Cardiac ventricle fibroblast (primary cell): ENCODE results near the gene SPDYE6. TPM values are rescaled to one million over a fixed set of nuclear protein-coding genes. Genes with fewer than 3 reads are reported as not detected.

ENCODE experiments used
- total RNA-seq: library from RNA; depleted of rRNA; stranded (reverse); fragments of >200 nt; gene quantifications from 2 replicates; pipeline ENCODE4 v1.2.3, GENCODE V29; 2015

Gene SPDYE6, protein sequence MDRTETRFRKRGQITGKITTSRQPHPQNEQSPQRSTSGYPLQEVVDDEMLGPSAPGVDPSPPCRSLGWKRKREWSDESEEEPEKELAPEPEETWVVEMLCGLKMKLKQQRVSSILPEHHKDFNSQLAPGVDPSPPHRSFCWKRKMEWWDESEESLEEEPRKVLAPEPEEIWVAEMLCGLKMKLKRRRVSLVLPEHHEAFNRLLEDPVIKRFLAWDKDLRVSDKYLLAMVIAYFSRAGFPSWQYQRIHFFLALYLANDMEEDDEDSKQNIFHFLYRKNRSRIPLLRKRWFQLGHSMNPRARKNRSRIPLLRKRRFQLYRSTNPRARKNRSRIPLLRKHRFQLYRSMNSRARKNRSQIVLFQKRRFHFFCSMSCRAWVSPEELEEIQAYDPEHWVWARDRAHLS
- total RNA-seq = not detected in 2 replicates

GRCh38 chr7:102356344-102356743 lies at the start of gene SPDYE6:
Gene SPDYE6, minus strand, starts transcription at chr7:102356444. Its CDS starts 421 bp downstream, at chr7:102356023.

GRCh38 chr7:102395873-102396709 lies 39.8 kb upstream of the SPDYE6 start, which contains the start of gene PRKRIP1:
Gene PRKRIP1, plus strand, starts transcription at chr7:102396363. Its CDS starts 49 bp downstream, at chr7:102396412.

Other genes with a start within 250 kb of the SPDYE6 start
- 4.6 and 6.7 TPM in 2 replicates for gene SH2B2, start 69.6 kb downstream of the SPDYE6 start, total RNA-seq
- gene PRKRIP1, start 39.9 kb upstream of the SPDYE6 start, total RNA-seq = 9.4 and 15.3 TPM in 2 replicates
- gene ORAI2, start 77.1 kb upstream of the SPDYE6 start, total RNA-seq = 27.7 and 42.7 TPM in 2 replicates
- gene ALKBH4, start 108.4 kb upstream of the SPDYE6 start, total RNA-seq = 12.0 and 17.9 TPM in 2 replicates
- gene LRWD1, start 108.5 kb upstream of the SPDYE6 start, total RNA-seq = 11.8 and 13.9 TPM in 2 replicates
- 20.0 and 21.8 TPM in 2 replicates for gene POLR2J, start 122.5 kb upstream of the SPDYE6 start, total RNA-seq
- 2.6 and 5.3 TPM in 2 replicates for gene RASA4B, start 161.3 kb upstream of the SPDYE6 start, total RNA-seq
- 0.54 and 3.1 TPM in 2 replicates for gene UPK3BL2, start 187.3 kb upstream of the SPDYE6 start, total RNA-seq
- gene SPDYE2, start 194.8 kb upstream of the SPDYE6 start, total RNA-seq = not detected in 2 replicates
- gene POLR2J3, start 216.1 kb upstream of the SPDYE6 start, total RNA-seq = 11.2 and 13.5 TPM in 2 replicates